Stimulated activated CD4-positive, alpha-beta T cell treated with anti-CD3 and anti-CD28 coated beads, Interleukin-15, amount 100 ng/mL, for 24 hours (primary cell): ENCODE data around the gene RAMP2.

ENCODE experiments used
- DNase-seq: peaks from one replicate; pipeline ENCODE4 v3.0.0-alpha.2; 2020

Gene RAMP2

GRCh38 chr17:42795465-42795864 lies 34.4 kb downstream of the RAMP2 start:
- no peak for DNase-seq

- DNase-seq: no peak
Observed at GRCh38 chr17:42796066-42796758, 35.2 kb downstream of the RAMP2 start.

- DNase-seq: no peak
Observed at GRCh38 chr17:42797067-42798007, 36.3 kb downstream of the RAMP2 start.

- no peak for DNase-seq
Observed at GRCh38 chr17:42798011-42798382, 37.0 kb downstream of the RAMP2 start.

- DNase-seq: peak; percentile 90
Observed at GRCh38 chr17:42798383-42799380, 37.7 kb downstream of the RAMP2 start, which contains the start of the genes CNTD1 and COA3. CNTD1 (plus strand) TSS chr17:42798861; CDS start chr17:42799068, 207 bp downstream. COA3 (minus strand) TSS chr17:42798704; CDS start chr17:42798681, 23 bp downstream.

- no peak for DNase-seq
Observed at GRCh38 chr17:42803074-42803883, 42.3 kb downstream of the RAMP2 start.

GRCh38 chr17:42804918-42805367 lies 43.9 kb downstream of the RAMP2 start:
- DNase-seq: no peak

GRCh38 chr17:42806249-42806648 lies 45.2 kb downstream of the RAMP2 start:
- no peak for DNase-seq

- DNase-seq: no peak
Observed at GRCh38 chr17:42809250-42809649, 48.2 kb downstream of the RAMP2 start.
